Suprapubic skin (tissue), 3 donors: ENCODE results near the gene ACACB.

Experiments
- CTCF ChIP-seq, 2 donors: fragments of 200-600 bp in 1 of 2; fragments of 450-650 bp in 1 of 2; sonication (generic) in 1 of 2; IDR thresholded peaks; one replicate each; pipeline ENCODE4 v1.5.1; 2016 to 2019; ENCODE audit warnings: antibody characterized with exemption in 2 of 2, mild to moderate bottlenecking in 1 of 2, moderate library complexity in 1 of 2
- POLR2A ChIP-seq, 2 donors: fragments of 450-650 bp; IDR thresholded peaks; one replicate each; pipeline ENCODE4 v1.6.1; 2017; ENCODE audit warnings: antibody characterized with exemption in 2 of 2, mild to moderate bottlenecking in 2 of 2, moderate library complexity in 2 of 2

GRCh38 chr12:109110988-109111495 is 5.3 kb upstream of the ACACB start:
- no peak for TF ChIP-seq CTCF (IDR thresholded peaks at IDR 0.05)
- TF ChIP-seq POLR2A (IDR thresholded peaks at IDR 0.05): no peak
